IPS-NIHi11 (cell line): ENCODE results near the gene FIGN.

Source experiments
- DNase-seq: peaks from one replicate; pipeline ENCODE4 v3.0.0; 2012; ENCODE audit warnings: mixed read lengths, low spot score

Gene FIGN

GRCh38 chr2:163558251-163559021 lies 177.4 kb downstream of the FIGN start:
- no peak for DNase-seq

- no peak for DNase-seq
Observed at GRCh38 chr2:163556511-163556910, 179.3 kb downstream of the FIGN start.

- no peak for DNase-seq
Observed at GRCh38 chr2:163554864-163555263, 180.9 kb downstream of the FIGN start.

GRCh38 chr2:163553601-163554000 lies 182.2 kb downstream of the FIGN start:
- DNase-seq, result no peak

GRCh38 chr2:163552758-163553157 lies 183.1 kb downstream of the FIGN start:
- no peak for DNase-seq

- DNase-seq, result no peak
Observed at GRCh38 chr2:163551616-163552373, 184.0 kb downstream of the FIGN start.

GRCh38 chr2:163548970-163549369 lies 186.8 kb downstream of the FIGN start:
- DNase-seq, result no peak
